Keratinocyte (primary cell): ENCODE measurements around the gene MRPL48. TPM values are rescaled to one million over a fixed set of nuclear protein-coding genes. Genes with fewer than 3 reads are reported as not detected.

Source experiments
- DNase-seq: peaks from one replicate; pipeline ENCODE4 v3.0.0-alpha.2; 2011; ENCODE audit warnings: low read depth, missing footprints, low spot score
- FAIRE-seq: peaks from 2 replicates; lab custom pipeline; 2011; peaks lifted over from hg19 to GRCh38; lab: Jason Lieb, UNC
- H2AFZ ChIP-seq: 2 replicates; pipeline ENCODE4 v1.6.0; 2012; ENCODE audit warnings: low read length, control low read depth, inconsistent platforms; ENCODE audit not compliant: control insufficient read depth
- H3K27ac ChIP-seq: 2 replicates; pipeline ENCODE4 v1.5.1; 2011; ENCODE audit warnings: low read length; ENCODE audit not compliant: control insufficient read depth, insufficient read depth
- H3K27me3 ChIP-seq: 3 replicates; pipeline ENCODE4 v1.6.0; 2011; ENCODE audit warnings: low read length; ENCODE audit not compliant: control insufficient read depth, insufficient read depth; ENCODE audit errors: extremely low read depth
- H3K36me3 ChIP-seq, 2 experiments: 2 replicates in 1 of 2; 3 replicates in 1 of 2; pipeline ENCODE4 v1.5.1; 2011; ENCODE audit warnings: low read length in 2 of 2, mild to moderate bottlenecking in 1 of 2; ENCODE audit not compliant: control insufficient read depth in 2 of 2, insufficient read depth in 2 of 2; ENCODE audit errors: extremely low read depth in 1 of 2
- H3K4me1 ChIP-seq: 3 replicates; pipeline ENCODE4 v1.5.1; 2011; ENCODE audit warnings: low read length; ENCODE audit not compliant: control insufficient read depth, insufficient read depth; ENCODE audit errors: extremely low read depth
- H3K4me2 ChIP-seq: 3 replicates; pipeline ENCODE4 v1.6.0; 2011; ENCODE audit warnings: low read depth, low read length; ENCODE audit not compliant: control insufficient read depth, insufficient read depth; ENCODE audit errors: extremely low read depth
- H3K4me3 ChIP-seq, 3 experiments: fragments of 200-600 bp in 1 of 3; sonication (generic) in 1 of 3; 2 replicates in 2 of 3; 3 replicates in 1 of 3; pipeline ENCODE4 v1.5.1; 2011 to 2016; ENCODE audit warnings: low read length in 3 of 3, mild to moderate bottlenecking in 3 of 3, control low read depth in 2 of 3, inconsistent platforms in 1 of 3, low read depth in 1 of 3, mixed read lengths in 1 of 3, mixed run types in 1 of 3, moderate library complexity in 1 of 3; ENCODE audit not compliant: control insufficient read depth in 2 of 3, insufficient read depth in 2 of 3; ENCODE audit errors: extremely low read depth in 1 of 3
- H3K79me2 ChIP-seq: 2 replicates; pipeline ENCODE4 v1.6.0; 2012; ENCODE audit warnings: low read length; ENCODE audit not compliant: control insufficient read depth, insufficient read depth
- H3K9ac ChIP-seq: 3 replicates; pipeline ENCODE4 v1.6.0; 2011; ENCODE audit warnings: low read length; ENCODE audit not compliant: control insufficient read depth, insufficient read depth; ENCODE audit errors: extremely low read depth
- H3K9me1 ChIP-seq: 3 replicates; pipeline ENCODE4 v1.6.0; 2011; ENCODE audit warnings: low read length; ENCODE audit not compliant: control insufficient read depth, insufficient read depth; ENCODE audit errors: extremely low read depth
- H3K9me3 ChIP-seq: 2 replicates; pipeline ENCODE4 v1.5.1; 2012; ENCODE audit warnings: low read depth, low read length; ENCODE audit not compliant: control insufficient read depth
- H4K20me1 ChIP-seq: 3 replicates; pipeline ENCODE4 v1.6.0; 2011; ENCODE audit warnings: low read length; ENCODE audit not compliant: control insufficient read depth, insufficient read depth; ENCODE audit errors: extremely low read depth
- CTCF ChIP-seq, 3 experiments: IDR thresholded peaks in 1 of 3; conservative IDR thresholded peaks in 1 of 3; optimal IDR thresholded peaks in 1 of 3; 2 replicates in 2 of 3; 3 replicates in 1 of 3; pipeline versions ENCODE3 to v1.5.1; 2011; ENCODE audit warnings: low read length in 3 of 3, mild to moderate bottlenecking in 3 of 3, moderate library complexity in 2 of 3, control low read depth in 1 of 3, inconsistent platforms in 1 of 3; ENCODE audit not compliant: insufficient read depth in 2 of 3; ENCODE audit errors: extremely low read depth in 1 of 3
- EZH2 ChIP-seq: IDR thresholded peaks from one replicate; pipeline ENCODE4 v1.6.1; 2012; ENCODE audit warnings: inconsistent platforms, mild to moderate bottlenecking, low read length, moderate library complexity
- dilution Hi-C: fragments of 300-500 bp; cut with MboI; formaldehyde crosslinking; loops from one replicate; pipeline ENCODE4 v1.7.0; 2020; ENCODE audit warnings: low sequenced_read_pairs; ENCODE audit not compliant: extremely low pct_ligation_motif_present
- polyA plus RNA-seq, 5 experiments: library from polyadenylated mRNA; depleted of rRNA in 3 of 5; stranded (reverse) in 3 of 5; stranded (forward) in 1 of 5; unstranded in 1 of 5; fragments of >200 nt; gene quantifications; 1 replicate in 1 of 5; 2 replicates in 3 of 5; 3 replicates in 1 of 5; pipeline versions ENCODE4 v1.2.1 to v1.2.3, GENCODE V29; 2011 to 2012; ENCODE audit warnings: missing spikeins in 2 of 5, low read depth in 1 of 5, low replicate concordance in 1 of 5

MRPL48 gene
- polyA plus RNA-seq, 1 donor (not counting 4 experiments of a cell fraction or from before 2014, with no cell fraction given), result 72.2 TPM

- Histone ChIP-seq H3K36me3 (peaks cover 0 to 7% of the 10 kb centered on the region in 2 experiments), H2AFZ (no peak overlapping the region), H3K27ac (no peak overlapping the region), H3K79me2 (no peaks in the 10 kb centered on the region), H3K9me3 (no peaks in the 10 kb centered on the region), H3K27me3 (no peaks in the 10 kb centered on the region), H3K4me3 (no peak overlapping the region), H3K4me2 (no peak overlapping the region), H3K9ac (no peak overlapping the region), H3K4me1 (peaks cover 6% of the 10 kb centered on the region), H3K9me1 (no peaks in the 10 kb centered on the region), H4K20me1 (no peaks in the 10 kb centered on the region)
- no peak for FAIRE-seq
- no peak for DNase-seq
- dilution Hi-C loops, result no loop called here
- no peak for TF ChIP-seq EZH2
- TF ChIP-seq CTCF (optimal IDR thresholded peaks at IDR 0.05 in 1 of 3, IDR thresholded peaks at IDR 0.05 in 1 of 3, conservative IDR thresholded peaks at IDR 0.05 in 1 of 3; ENCODE audit: extremely low read depth in 1 of 3, insufficient read depth in 2 of 3, low read length in 3 of 3), result no peak
These were observed 72.0 kb downstream of the MRPL48 start for GRCh38 chr11:73859671-73860070.

- DNase-seq (no peak), FAIRE-seq (no peak)
- Histone ChIP-seq H3K27me3 (no peaks in the 10 kb centered on the region), H3K9me1 (no peaks in the 10 kb centered on the region), H4K20me1 (no peaks in the 10 kb centered on the region), H3K27ac (no peak overlapping the region), H3K9me3 (no peaks in the 10 kb centered on the region), H3K36me3 (peaks cover 0 to 7% of the 10 kb centered on the region in 2 experiments), H2AFZ (no peak overlapping the region), H3K79me2 (no peaks in the 10 kb centered on the region), H3K4me2 (no peak overlapping the region), H3K4me3 (no peak overlapping the region), H3K9ac (no peak overlapping the region), H3K4me1 (peaks cover under 1% of the 10 kb centered on the region)
- dilution Hi-C loops, result no loop called here
- TF ChIP-seq CTCF (optimal IDR thresholded peaks at IDR 0.05 in 1 of 3, IDR thresholded peaks at IDR 0.05 in 1 of 3, conservative IDR thresholded peaks at IDR 0.05 in 1 of 3; ENCODE audit: extremely low read depth in 1 of 3, insufficient read depth in 2 of 3, low read length in 3 of 3), result no peak
- no peak for TF ChIP-seq EZH2
These were observed 72.5 kb downstream of the MRPL48 start for GRCh38 chr11:73860202-73860601.
